Activated CD8-positive, alpha-beta memory T cell treated with anti-CD3 and anti-CD28 coated beads for 1 hour (primary cell): ENCODE measurements around the gene RUNX2.

Experiments
- DNase-seq, 2 donors: peaks; one replicate each; pipeline ENCODE4 v3.0.0-alpha.2; 2020; ENCODE audit warnings: low read depth in 1 of 2; ENCODE audit errors: extremely low read depth in 1 of 2

The RUNX2 gene

GRCh38 chr6:45398075-45398813 lies 70.1 kb downstream of the RUNX2 start:
- DNase-seq: no peak

GRCh38 chr6:45400021-45400420 lies 71.9 kb downstream of the RUNX2 start:
- DNase-seq: no peak

GRCh38 chr6:45411959-45412358 lies 83.8 kb downstream of the RUNX2 start:
- no peak for DNase-seq

DNA sequence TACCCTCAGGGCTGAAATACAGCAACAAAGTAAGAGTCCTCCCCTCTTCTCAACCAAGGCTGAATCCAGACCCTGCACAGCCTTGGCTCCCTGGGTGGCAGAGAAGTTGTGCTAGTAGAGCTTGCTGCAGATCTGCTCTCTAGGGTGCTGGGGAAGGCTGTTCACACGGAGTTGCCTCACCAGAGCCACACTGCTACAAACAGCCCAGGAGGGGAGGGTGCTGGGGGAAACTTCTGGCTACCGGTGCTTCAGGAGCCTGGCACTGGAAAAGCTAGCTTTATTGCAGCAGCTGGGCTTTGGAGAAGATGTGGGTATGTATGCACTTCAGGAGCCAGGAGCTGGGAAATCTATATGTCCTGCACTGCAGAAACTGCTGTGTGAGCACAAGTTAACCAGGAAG lies 87.2 kb downstream of the RUNX2 start:
- no peak for DNase-seq

GRCh38 chr6:45415788-45416518 lies 87.8 kb downstream of the RUNX2 start:
- no peak for DNase-seq

DNA sequence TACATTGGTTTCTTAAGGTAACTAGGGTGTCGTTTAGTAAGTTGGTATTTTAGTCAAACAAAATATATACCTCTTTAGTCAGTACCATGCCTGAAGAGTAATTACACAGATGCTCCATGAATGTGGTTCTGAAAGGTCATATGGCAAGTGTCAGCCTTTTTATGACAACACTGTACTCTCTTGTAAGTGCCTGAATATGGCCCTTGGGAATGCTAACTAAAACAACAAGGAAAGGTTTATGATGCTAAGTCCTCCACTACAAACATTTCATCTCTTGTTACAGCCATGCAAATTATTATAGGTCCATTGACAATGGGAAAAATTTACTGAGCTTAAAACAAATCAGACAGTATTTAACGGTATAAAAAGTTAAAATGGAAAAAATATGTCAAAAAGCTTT lies 88.6 kb downstream of the RUNX2 start:
- DNase-seq: no peak

GRCh38 chr6:45417436-45417835 lies 89.3 kb downstream of the RUNX2 start:
- DNase-seq: no peak

DNA sequence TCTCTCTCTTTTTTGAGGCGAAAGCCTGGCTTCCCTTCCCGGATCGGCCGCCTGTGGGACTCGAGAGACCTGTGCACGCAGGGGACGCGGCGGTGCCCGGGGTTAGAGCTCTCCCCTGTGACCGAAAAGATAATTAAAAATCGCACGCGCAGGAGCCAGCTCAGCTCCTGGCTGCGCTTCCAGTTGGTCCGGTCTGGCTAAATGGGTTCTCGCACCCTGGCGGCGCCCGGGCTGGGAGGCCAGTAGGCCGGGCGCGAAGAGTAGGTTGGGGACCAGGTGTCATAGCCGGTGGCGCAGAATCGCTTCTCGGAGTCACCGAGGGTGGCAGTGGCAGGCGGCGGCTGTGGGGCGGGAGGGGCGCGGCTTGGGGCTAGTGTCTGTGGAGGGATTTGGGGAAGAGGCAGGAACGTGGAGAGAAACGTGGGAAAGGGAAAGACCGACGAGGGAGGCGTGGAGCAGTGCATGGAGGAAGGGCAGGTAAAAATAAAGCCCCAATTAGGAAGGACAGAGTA lies 91.5 kb downstream of the RUNX2 start:
- peak in 1 of 2 donors; percentile 47 for DNase-seq

DNA sequence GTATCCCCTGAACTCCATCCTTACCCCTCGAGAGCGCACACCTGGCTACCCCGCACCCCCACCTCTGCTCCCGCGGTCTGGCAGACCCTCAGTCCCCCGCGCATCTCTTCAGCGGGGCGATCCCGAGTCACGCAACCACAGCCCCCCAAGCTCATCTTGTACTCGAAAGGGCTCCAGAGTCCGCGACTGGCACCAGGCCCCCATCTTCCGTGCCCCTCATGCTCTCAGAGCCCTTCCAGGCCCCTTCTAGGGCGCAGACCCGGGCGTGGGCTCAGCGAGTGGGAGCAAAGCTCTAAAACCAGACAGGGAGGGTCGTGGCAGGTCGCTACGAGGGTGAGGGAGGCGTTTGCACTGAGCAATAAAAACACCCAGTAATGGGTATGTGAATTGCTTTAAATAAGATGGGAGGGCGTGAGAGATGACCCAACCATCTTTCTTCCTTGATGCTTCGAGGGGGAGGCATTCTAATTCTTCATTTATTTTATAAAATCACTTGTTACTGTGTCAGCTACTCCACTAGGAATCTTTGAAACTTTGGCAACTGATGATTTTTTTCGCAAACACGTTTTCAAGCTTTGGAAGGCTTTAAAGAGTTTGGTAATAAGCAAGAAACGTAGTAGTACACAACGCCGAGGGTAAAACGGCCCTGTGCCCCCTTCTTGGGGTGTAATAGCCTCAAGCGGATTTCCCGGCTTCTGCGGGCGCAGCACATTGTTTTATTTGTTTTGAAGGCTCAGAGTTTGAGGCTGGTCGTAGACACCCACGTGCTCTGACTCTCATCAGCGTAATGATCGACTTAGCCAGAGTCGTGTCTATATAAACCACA lies 92.2 kb downstream of the RUNX2 start:
- DNase-seq: peak in 1 of 2 donors; percentile 28

DNA sequence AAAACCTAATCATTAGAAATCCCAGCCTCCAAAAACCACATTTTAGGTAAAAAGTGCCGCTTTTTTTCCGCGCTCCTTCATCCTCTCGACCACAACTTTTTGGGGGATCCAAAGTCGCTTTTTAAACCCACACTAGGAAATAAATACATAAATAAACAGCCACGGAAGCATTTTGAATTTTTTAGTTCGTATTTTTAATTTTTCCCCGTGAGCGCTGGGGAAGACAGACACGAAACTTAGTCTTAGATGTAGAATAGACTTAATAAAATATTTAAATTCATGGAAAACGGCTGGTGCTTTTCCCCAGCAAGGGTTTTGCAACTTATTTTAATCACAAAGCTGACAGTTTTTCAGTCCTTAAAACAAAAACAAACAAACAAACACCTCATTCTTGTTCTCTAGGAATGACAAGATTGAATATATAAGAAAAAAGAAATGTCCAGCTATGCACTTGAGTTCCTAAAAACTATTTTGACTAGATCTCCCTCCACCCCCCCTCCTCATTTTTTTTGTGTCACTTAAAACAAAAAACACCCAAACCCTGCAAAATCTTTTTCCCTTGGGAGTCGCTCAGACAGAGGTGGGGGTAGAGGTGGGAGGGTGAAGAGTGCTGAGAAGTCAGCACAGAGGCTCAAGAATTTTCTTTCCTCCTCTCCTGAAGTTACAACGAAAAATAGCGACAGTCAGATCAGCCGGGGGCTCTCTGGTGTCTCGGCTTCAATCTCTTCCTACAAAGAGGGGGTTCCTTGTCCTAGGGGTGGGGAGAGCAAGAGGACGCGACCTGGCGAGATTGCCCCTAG lies 93.0 kb downstream of the RUNX2 start:
- DNase-seq: no peak

DNA sequence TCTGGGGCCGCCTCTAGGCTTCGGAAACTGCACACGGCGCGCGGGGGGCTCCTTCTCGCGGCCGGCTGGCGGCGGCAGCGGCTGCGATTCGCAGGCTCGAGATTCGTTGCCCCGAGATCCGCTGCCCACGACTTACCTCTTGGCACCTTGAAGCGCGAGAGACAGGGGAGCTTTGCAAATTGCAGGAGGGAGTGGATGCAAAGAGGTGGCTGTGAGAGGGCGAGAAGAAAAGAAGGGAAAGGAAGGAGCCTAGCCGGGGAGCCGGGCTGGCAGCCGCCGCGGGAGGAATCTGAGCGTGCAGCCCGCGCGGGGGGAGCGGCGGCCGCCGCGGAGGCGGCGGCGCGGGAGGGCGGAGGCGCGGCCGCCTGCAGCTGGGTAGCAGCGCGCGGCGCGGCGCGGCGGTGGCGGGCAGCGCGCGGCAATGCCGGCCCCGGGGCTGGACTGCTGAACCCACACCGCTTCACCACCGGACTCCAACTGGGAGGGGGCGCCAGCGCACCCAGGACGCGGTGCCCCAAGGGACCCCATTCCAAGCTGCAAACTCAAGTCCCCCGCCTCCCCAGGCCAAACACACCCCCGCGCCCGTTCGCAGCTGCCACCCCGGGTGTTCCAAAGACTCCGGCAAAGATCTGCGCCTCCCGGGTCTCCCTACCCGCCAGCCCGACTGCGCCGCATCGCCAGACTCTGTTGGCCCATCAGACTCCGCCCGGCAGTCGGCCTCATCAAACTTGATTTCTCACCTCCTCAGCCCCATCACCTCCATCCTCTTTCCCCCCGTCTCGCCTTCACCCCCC lies 93.8 kb downstream of the RUNX2 start:
- peak in 1 of 2 donors; percentile 29 for DNase-seq

DNA sequence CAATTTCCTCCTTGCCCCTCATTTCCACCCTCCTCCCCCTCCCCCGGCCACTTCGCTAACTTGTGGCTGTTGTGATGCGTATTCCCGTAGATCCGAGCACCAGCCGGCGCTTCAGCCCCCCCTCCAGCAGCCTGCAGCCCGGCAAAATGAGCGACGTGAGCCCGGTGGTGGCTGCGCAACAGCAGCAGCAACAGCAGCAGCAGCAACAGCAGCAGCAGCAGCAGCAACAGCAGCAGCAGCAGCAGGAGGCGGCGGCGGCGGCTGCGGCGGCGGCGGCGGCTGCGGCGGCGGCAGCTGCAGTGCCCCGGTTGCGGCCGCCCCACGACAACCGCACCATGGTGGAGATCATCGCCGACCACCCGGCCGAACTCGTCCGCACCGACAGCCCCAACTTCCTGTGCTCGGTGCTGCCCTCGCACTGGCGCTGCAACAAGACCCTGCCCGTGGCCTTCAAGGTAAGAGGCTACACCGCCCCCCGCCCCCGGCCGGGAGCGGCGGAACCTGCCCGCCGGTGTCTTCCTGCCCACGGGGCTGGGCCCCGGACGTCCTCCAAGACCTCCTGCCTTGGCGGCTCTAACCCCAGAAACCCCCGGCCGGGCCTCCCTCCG lies 94.5 kb downstream of the RUNX2 start:
- DNase-seq: peak; percentile 33 to 42

DNA sequence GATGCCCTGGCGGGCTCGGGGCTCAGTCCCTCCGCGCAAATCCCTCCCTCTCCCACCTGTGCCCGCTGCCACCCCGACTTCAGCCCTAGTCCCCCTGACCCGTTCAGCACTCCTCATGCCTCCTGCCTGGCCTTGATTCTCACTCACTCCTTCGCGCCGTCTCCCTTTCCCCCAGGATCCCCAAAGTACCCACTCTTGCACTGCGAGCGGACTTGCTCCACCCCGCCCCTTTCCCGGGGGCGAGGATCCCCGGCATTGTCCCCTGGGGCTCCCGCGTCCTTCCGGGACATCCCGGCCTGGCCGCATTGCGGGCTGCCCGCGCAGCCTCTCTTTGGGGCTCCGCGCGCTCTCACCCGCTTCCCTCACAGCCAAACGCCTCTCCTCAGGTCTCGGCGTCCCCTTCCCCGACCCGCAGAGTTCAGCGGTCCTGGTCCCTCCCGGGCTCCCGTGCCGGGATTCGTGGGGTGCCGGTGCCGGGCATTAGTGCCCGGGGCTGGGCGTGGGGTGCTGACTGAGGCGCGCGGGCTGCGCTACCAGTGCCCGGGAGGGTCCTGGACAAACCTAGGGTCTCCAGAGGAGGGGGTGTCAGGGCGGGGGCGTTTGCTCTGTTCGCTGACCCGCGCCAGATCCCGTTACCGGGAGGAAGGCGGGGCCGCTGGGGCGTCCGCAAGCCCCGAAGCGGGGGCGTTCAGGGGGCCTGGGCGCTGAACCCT lies 95.1 kb downstream of the RUNX2 start:
- DNase-seq: peak in 1 of 2 donors; percentile 14

GRCh38 chr6:45423824-45424450 lies 95.8 kb downstream of the RUNX2 start:
- no peak for DNase-seq

DNA sequence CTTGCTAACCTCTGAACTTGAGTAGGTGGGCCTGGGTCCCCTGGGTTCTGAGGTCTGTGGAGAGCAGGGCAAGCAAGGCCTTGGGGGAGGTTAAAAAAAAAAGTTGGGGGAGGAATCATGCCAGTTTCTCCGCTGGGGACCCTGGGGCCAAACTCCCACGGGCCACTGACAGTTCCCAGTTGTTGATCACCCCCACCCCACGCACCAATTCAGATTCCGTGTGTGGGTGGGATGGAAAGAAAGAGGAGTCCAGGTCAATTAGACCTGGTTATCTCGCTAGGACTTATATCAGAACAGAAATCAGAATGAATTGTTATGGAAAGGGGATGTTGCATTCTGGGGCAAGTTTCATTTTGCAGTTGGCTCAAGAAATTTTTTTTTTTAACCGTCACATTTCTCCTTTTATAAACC lies 96.3 kb downstream of the RUNX2 start:
- DNase-seq: no peak

GRCh38 chr6:45426251-45426650 lies 98.1 kb downstream of the RUNX2 start:
- DNase-seq: no peak

GRCh38 chr6:45427726-45428125 lies 99.6 kb downstream of the RUNX2 start:
- no peak for DNase-seq

DNA sequence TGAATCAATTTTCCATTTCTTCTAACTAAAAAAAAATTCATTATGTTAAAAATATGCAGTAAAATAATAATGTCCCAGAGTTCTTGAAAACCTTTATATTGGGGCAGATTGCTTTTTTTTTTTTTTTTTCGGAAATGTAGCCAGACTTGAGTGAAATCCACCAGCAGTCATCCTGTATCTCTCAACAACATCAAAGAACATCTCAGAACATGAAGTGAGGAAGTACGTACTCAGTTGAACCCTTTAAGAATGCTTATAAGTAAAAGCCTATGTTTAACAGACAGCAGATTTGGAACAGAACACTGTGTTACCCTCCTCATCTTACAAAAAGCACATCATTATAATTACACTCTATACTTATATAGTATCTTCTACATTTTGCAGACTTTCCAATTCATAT lies 100.6 kb downstream of the RUNX2 start:
- DNase-seq: no peak
